ENCODE data around the gene CENPO.

Gene CENPO, protein sequence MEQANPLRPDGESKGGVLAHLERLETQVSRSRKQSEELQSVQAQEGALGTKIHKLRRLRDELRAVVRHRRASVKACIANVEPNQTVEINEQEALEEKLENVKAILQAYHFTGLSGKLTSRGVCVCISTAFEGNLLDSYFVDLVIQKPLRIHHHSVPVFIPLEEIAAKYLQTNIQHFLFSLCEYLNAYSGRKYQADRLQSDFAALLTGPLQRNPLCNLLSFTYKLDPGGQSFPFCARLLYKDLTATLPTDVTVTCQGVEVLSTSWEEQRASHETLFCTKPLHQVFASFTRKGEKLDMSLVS

DNA sequence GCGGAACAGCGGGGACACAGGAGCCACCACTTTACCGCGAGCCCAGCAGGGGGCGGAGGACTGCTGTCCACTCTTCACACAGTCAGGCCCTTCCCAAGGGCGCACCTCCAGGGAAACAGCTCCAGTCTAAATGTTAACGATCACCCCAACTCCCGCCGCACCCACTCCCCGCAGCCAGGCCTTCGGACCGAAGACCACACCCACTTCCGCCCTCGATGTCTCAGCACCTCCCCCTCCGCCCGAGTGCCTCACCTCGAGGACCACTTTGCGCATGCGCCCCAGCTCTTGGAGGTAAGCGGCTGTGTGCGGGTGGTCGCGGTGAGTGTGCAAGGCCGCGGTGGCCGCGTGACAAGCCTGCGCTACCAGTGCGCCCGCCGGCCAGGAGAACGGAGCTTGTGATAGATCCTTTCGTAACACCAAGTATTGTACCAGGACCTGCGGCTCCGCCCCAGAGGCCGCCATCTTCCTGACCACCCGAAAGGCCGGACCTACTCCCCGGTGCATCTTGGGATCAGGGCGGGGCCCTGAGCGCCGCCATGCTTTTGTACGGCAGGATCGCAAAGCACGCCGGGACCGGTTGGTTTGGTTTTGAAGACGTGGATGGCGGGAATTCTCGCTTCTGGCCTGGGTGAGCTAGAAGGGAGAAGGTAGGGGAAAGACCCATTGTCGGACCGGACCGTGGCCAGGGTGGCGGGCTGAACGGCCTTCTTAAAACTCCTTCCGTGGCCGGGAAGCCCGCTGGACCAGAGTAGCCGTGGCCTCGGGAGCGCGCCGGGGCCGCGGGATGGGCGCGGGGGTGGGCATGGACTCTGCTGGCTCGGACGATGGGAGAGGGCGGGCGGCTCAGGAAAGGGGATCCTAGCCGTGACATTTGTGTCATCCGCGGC lies at the start of gene CENPO, which contains the start of gene PTRHD1:
Gene CENPO (plus strand): TSS at position 552 of the 887 bp plus-strand sequence. CDS start 495 bp downstream, outside the sequence.
Gene PTRHD1 (minus strand): TSS at position 518 of the 887 bp plus-strand sequence. CDS start 14 bp downstream, at position 504.
- H3K27me3 Mint-ChIP-seq (ENCODE audit: low read depth), result no peaks in the 10 kb centered on the region
- peaks cover 37% of the 10 kb centered on the region for H3K4me1 Mint-ChIP-seq (ENCODE audit: low read depth)
- H3K36me3 Mint-ChIP-seq (ENCODE audit: low read depth), result peaks cover 38% of the 10 kb centered on the region
- H3K9me3 Mint-ChIP-seq, result peaks cover 6% of the 10 kb centered on the region
- DNase-seq (ENCODE audit: low spot score), result peak; percentile 95
- peak within 1 kb of the TSS; percentile 98 for H3K4me3 Mint-ChIP-seq
- peak within 1 kb of the TSS; percentile 98 for H3K27ac Mint-ChIP-seq

DNA sequence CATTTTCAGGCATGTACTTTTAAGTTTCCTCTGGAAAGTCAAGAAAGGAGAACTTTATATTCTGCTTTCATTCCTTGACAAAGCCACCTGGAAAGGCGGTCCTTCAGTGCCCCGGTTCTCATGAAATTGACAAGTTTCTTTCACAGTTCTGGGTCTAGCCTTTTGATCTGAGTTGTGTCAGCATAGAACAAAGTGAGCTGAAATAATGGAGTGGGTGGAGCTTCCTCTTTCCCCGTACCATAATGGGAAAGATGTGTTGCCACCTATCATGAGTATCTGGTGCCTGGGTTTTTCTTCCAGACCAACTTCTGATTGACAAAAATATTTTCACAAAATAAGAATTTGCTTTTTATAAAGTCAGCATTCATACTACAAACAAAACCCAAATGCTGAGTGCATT lies 49.3 kb upstream of the CENPO start:
- no peak overlapping the region for H3K4me3 Mint-ChIP-seq
- DNase-seq (ENCODE audit: low spot score), result no peak
- no peak overlapping the region for H3K27ac Mint-ChIP-seq
- H3K9me3 Mint-ChIP-seq, result no peaks in the 10 kb centered on the region
- peaks cover 3% of the 10 kb centered on the region for H3K4me1 Mint-ChIP-seq (ENCODE audit: low read depth)
- no peaks in the 10 kb centered on the region for H3K27me3 Mint-ChIP-seq (ENCODE audit: low read depth)
- peaks cover 9% of the 10 kb centered on the region for H3K36me3 Mint-ChIP-seq (ENCODE audit: low read depth)

DNA sequence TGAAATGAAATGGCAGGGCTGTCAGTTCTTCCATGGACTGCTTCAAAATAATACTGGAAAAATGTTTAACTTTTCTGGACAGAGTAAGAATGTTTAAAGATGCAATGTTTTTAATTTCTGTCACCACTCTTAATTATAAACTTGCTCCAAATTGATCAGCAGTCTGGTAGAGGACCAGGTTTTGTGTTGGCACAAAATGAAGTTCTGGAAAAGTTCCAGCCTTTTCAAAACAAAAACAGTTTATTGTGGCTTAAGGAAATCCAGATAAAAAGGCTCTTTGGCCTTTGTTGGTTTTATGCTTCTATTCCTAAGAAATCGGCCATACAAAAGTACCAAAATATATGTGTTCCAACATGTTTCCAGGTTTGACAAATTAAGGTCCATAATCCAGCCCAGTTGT lies 48.9 kb upstream of the CENPO start:
- H3K4me3 Mint-ChIP-seq, result no peak overlapping the region
- no peaks in the 10 kb centered on the region for H3K27me3 Mint-ChIP-seq (ENCODE audit: low read depth)
- H3K36me3 Mint-ChIP-seq (ENCODE audit: low read depth), result peaks cover 9% of the 10 kb centered on the region
- H3K27ac Mint-ChIP-seq, result no peak overlapping the region
- H3K4me1 Mint-ChIP-seq (ENCODE audit: low read depth), result peaks cover 3% of the 10 kb centered on the region
- H3K9me3 Mint-ChIP-seq, result no peaks in the 10 kb centered on the region
- DNase-seq (ENCODE audit: low spot score), result no peak

DNA sequence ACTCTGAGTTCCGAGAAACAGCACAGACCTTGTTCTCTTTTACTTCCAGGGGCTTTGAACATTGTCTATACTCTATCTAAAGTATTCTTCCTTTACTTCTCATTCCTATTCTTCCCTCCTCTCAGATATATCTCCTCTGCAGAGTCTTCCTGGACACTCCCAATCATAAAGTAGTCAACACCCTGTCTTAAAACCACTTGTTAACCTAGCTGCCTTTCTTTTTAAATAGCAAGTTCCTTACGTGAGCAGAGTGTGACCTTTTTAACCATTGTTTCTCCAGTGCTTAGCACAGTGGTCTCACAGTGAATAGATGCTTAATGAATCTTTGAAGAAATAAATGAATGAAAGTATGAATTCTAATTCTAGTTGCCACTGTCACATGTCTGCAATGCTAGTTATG lies 47.4 kb upstream of the CENPO start:
- no peak for DNase-seq (ENCODE audit: low spot score)
- H3K27ac Mint-ChIP-seq, result no peak overlapping the region
- H3K9me3 Mint-ChIP-seq, result no peaks in the 10 kb centered on the region
- H3K27me3 Mint-ChIP-seq (ENCODE audit: low read depth), result no peaks in the 10 kb centered on the region
- H3K36me3 Mint-ChIP-seq (ENCODE audit: low read depth), result peaks cover 9% of the 10 kb centered on the region
- H3K4me3 Mint-ChIP-seq, result no peak overlapping the region
- peaks cover 3% of the 10 kb centered on the region for H3K4me1 Mint-ChIP-seq (ENCODE audit: low read depth)

DNA sequence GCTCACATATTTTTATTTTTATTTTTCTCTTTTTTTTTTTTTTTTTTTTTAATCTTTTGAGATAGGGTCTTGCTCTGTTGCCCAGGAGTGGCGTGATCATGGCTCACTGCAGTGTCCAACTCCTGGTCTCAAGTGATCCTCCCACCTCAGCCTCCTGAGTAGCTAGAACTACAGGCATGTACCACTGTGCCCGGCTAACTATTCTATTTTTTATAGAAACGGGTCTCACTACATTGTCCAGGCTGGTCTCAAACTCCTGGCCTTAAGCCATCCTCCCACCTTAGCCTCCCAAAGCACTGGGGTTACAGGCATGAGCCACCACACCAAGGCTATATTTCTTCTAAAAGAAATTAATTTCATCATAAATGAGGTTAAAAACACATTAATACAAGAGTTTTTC lies 45.9 kb upstream of the CENPO start:
- no peak overlapping the region for H3K27ac Mint-ChIP-seq
- no peak for DNase-seq (ENCODE audit: low spot score)
- peaks cover 3% of the 10 kb centered on the region for H3K4me1 Mint-ChIP-seq (ENCODE audit: low read depth)
- no peaks in the 10 kb centered on the region for H3K9me3 Mint-ChIP-seq
- no peak overlapping the region for H3K4me3 Mint-ChIP-seq
- peaks cover 4% of the 10 kb centered on the region for H3K36me3 Mint-ChIP-seq (ENCODE audit: low read depth)
- no peaks in the 10 kb centered on the region for H3K27me3 Mint-ChIP-seq (ENCODE audit: low read depth)

DNA sequence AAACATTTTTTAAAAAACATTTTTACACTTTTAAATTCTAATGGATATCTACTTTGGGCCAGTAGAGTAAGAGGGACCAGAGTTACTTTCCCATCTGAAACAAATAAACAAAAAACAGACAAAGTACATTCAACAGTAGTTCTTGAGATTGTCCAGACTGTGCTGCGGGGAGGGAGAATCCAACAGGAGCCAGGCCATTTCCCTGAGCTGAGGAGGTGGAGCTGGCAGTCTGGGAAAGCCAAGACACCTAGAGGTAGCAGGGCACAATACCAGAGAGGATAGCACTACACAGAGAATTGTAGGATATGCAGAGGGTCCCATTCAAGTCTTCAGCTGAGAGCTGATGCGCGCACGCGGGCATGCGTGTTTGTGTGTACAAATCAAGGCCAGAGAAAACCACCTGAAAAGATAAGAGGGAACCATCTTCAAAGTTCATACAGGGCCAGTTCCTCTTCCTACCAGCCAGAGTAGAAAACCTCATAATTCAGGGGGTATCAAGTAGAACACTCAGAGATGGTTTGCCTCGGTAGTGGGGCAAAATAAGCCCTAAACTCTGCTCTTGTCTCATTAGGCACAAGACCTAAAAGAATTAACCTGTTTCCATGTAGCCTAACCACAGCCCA lies 44.0 kb upstream of the CENPO start:
- H3K4me1 Mint-ChIP-seq (ENCODE audit: low read depth), result no peaks in the 10 kb centered on the region
- H3K36me3 Mint-ChIP-seq (ENCODE audit: low read depth), result no peaks in the 10 kb centered on the region
- no peak for DNase-seq (ENCODE audit: low spot score)
- no peaks in the 10 kb centered on the region for H3K27me3 Mint-ChIP-seq (ENCODE audit: low read depth)
- no peak overlapping the region for H3K27ac Mint-ChIP-seq
- H3K4me3 Mint-ChIP-seq, result no peak overlapping the region
- H3K9me3 Mint-ChIP-seq, result no peaks in the 10 kb centered on the region

DNA sequence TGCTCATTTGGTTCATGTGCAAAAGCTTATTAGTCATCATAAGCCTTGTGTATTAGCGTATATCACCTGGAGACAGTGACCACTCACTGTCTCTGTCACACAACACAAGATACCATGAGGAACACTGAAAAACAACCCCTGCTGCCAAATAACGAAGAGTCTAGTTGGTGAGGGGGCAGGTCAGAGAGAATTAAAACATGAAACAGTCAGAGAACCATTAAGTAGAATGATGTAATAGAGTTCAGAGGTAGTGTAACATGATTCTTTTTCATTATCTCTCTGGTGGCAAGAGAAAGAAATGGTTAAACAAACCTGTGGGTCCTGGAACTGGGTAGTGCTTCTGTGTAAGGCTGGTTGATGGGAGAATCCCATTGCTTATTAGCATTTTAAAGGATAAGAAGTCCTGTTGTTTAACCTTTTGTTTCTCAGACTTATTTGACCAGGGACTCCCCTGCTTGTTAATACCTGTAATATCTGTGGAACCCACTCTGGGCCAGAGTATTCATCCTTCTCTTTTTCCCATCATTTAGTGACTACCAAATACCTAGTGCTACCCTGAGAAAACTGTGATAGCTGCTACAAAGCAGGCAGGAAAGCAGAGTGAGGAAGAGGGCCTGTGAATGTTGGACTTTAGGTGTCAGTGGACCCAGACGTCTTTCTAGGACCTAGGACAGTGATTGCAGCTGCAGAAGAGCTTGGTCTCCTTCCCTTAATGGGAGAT lies 38.1 kb upstream of the CENPO start:
- DNase-seq (ENCODE audit: low spot score), result no peak
- no peak overlapping the region for H3K27ac Mint-ChIP-seq
- no peaks in the 10 kb centered on the region for H3K9me3 Mint-ChIP-seq
- H3K4me3 Mint-ChIP-seq, result no peak overlapping the region
- peaks cover 5% of the 10 kb centered on the region for H3K36me3 Mint-ChIP-seq (ENCODE audit: low read depth)
- no peaks in the 10 kb centered on the region for H3K4me1 Mint-ChIP-seq (ENCODE audit: low read depth)
- H3K27me3 Mint-ChIP-seq (ENCODE audit: low read depth), result no peaks in the 10 kb centered on the region

DNA sequence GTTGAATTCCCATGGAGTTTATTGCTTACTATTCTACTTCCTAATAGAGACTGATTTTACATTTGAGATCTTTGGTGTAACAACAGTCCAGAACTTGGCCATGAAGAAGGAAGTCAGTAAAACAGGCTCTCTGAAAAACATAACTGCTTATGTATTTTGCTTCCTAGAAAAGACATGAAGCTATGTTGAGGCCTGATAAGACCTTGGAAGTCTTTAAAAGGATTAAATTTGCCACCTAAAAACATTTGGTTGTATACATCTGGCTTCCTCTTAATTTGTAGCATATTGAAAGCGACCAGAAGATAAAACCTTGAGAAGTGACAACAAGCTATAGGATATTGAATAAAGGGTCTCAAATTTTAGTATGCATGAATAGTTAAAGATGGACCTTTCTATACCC lies 36.4 kb upstream of the CENPO start:
- no peak for DNase-seq (ENCODE audit: low spot score)
- Mint-ChIP-seq H3K27me3 (ENCODE audit: low read depth) (no peaks in the 10 kb centered on the region), H3K4me1 (ENCODE audit: low read depth) (no peaks in the 10 kb centered on the region), H3K27ac (no peak overlapping the region), H3K36me3 (ENCODE audit: low read depth) (peaks cover 7% of the 10 kb centered on the region), H3K9me3 (no peaks in the 10 kb centered on the region), H3K4me3 (no peak overlapping the region)

DNA sequence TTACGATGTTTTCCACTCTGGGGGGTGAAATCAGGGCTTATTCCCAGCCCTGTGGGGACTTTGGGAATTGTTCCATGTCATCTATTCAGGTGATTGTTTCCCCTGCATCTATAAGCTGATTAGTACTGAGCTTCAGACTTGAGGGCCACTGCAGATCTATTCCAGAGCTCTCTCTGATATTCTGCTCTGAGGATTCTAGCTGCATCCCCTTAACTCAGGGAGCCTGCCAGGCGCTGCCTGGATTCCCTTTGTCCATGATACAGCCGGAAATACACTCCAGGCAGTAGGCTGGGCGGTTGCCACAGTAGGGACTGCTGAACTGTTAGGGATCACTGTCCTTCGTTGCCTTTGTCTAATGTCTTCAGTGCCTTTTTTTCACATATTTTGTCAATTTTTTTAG lies 31.4 kb upstream of the CENPO start:
- peaks cover 17% of the 10 kb centered on the region for H3K36me3 Mint-ChIP-seq (ENCODE audit: low read depth)
- DNase-seq (ENCODE audit: low spot score), result no peak
- H3K27ac Mint-ChIP-seq, result no peak overlapping the region
- H3K9me3 Mint-ChIP-seq, result no peaks in the 10 kb centered on the region
- H3K27me3 Mint-ChIP-seq (ENCODE audit: low read depth), result no peaks in the 10 kb centered on the region
- peaks cover 7% of the 10 kb centered on the region for H3K4me1 Mint-ChIP-seq (ENCODE audit: low read depth)
- H3K4me3 Mint-ChIP-seq, result no peak overlapping the region

DNA sequence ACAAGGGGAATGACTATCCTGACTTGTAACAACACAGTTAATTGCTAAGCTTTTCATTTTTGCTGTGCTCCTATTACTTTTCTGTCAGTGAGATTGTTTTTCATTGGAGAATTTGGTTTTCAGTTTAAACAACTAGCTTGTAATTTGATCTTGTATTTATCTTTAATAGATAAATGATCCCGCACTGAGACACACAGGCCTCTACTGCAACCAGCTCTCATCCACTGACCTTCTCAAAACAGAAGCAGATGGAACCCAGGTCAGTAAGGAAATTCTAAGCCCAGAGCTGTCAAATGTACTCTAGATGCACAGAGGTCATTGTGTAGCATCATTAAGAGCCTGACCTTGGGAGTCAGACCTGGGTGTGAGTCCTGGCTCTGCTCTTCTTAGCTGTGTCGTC lies 30.7 kb upstream of the CENPO start:
- DNase-seq (ENCODE audit: low spot score), result no peak
- Mint-ChIP-seq H3K27ac (no peak overlapping the region), H3K9me3 (no peaks in the 10 kb centered on the region), H3K4me3 (no peak overlapping the region), H3K4me1 (ENCODE audit: low read depth) (peaks cover 7% of the 10 kb centered on the region), H3K36me3 (ENCODE audit: low read depth) (peaks cover 17% of the 10 kb centered on the region), H3K27me3 (ENCODE audit: low read depth) (no peaks in the 10 kb centered on the region)

DNA sequence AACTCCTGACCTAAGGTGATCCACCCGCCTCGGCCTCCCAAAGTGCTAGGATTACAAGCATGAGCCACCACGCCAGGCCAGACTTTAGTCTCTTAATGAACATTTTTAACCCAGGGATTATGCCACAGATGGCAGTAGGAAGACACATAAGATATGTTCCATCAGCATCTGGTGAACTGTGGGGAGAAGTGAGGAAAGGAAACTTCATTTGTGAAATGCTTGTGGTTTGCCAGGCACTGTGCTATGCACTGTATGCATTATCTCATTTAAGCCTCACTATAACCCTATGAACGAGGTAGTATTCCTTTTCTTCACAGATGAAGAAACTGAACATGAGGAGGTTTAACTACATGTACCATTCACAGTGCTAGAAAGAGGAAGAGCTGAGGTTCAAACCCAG lies 29.4 kb upstream of the CENPO start:
- Mint-ChIP-seq H3K27me3 (ENCODE audit: low read depth) (no peaks in the 10 kb centered on the region), H3K27ac (no peak overlapping the region), H3K9me3 (no peaks in the 10 kb centered on the region), H3K36me3 (ENCODE audit: low read depth) (peaks cover 15% of the 10 kb centered on the region), H3K4me1 (ENCODE audit: low read depth) (peaks cover 7% of the 10 kb centered on the region), H3K4me3 (no peak overlapping the region)
- no peak for DNase-seq (ENCODE audit: low spot score)

DNA sequence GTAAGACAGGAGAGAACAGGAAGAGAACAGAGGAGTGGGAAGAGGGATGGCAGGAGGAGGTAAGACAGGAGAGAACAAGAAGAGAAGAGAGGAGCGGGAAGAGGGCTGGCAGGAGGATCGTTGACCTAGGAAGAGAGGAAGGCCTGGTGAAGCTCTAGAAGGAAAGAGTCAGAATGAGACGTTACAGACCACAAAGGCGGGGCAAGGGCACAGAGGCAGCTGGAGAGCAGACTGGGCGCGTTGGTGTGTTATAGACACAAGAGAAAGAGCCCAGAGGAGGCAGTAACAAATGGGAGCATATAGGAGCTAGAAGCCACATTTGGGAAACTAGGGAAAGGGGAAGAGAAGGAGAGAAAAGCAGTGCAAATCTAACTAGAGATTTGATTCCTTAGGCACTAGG lies 26.6 kb upstream of the CENPO start:
- Mint-ChIP-seq H3K36me3 (ENCODE audit: low read depth) (peaks cover 15% of the 10 kb centered on the region), H3K9me3 (no peaks in the 10 kb centered on the region), H3K27ac (peak overlapping the region; percentile 43), H3K4me1 (ENCODE audit: low read depth) (peaks cover 7% of the 10 kb centered on the region), H3K27me3 (ENCODE audit: low read depth) (no peaks in the 10 kb centered on the region), H3K4me3 (no peak overlapping the region)
- DNase-seq (ENCODE audit: low spot score), result no peak

DNA sequence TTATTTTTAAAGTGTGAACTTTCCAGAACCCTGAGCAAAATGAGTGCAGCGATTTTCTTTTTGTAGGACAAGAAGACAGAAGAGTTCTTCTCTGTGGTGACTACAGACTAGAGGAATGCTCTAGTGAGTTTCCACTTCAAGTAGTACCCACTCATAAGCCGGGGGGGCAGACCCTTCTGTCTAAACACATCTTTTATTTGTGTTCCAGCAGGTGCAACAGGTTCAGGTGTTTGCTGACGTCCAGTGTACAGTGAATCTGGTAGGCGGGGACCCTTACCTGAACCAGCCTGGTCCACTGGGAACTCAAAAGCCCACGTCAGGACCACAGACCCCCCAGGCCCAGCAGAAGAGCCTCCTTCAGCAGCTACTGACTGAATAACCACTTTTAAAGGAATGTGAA lies 25.2 kb upstream of the CENPO start:
- no peak overlapping the region for H3K27ac Mint-ChIP-seq
- H3K4me3 Mint-ChIP-seq, result no peak overlapping the region
- peaks cover 15% of the 10 kb centered on the region for H3K36me3 Mint-ChIP-seq (ENCODE audit: low read depth)
- H3K9me3 Mint-ChIP-seq, result no peaks in the 10 kb centered on the region
- DNase-seq (ENCODE audit: low spot score), result no peak
- H3K4me1 Mint-ChIP-seq (ENCODE audit: low read depth), result peaks cover 7% of the 10 kb centered on the region
- no peaks in the 10 kb centered on the region for H3K27me3 Mint-ChIP-seq (ENCODE audit: low read depth)
